ENCODE measurements around the gene ZSCAN12. TPM values are rescaled to one million over a fixed set of nuclear protein-coding genes. Genes with fewer than 3 reads are reported as not detected.

The ZSCAN12 gene
- total and polyA plus RNA-seq, 10 of the 15 experiments (the other 5 are each of a cell fraction or from before 2014, with no cell fraction given) = 1.2 to 12.2 (median 7.4) TPM

GRCh38 chr6:28371706-28372451, 27.7 kb downstream of the ZSCAN12 start (continued):
- no peak for TF ChIP-seq E2F8 (IDR thresholded peaks at IDR 0.05; ENCODE audit: low read depth, partially characterized antibody)
- TF ChIP-seq DPF2 (IDR thresholded peaks at IDR 0.05) = no peak
- 0 out of 2 replicates have a peak, but pooled peaks have one; percentile 17 for TF ChIP-seq NFIC (IDR thresholded peaks at IDR 0.05; ENCODE audit: low read depth, low read length)
- TF ChIP-seq MEF2B (IDR thresholded peaks at IDR 0.05; ENCODE audit: partially characterized antibody, poor library complexity, severe bottlenecking) = no peak
- no peak for TF ChIP-seq RFX5 (IDR thresholded peaks at IDR 0.05; ENCODE audit: low read depth, low read length)
- TF ChIP-seq ATF3 (IDR thresholded peaks at IDR 0.05; ENCODE audit: borderline replicate concordance, extremely low read depth, low read depth, low read length) = no peak
- TF ChIP-seq MLLT1 (IDR thresholded peaks at IDR 0.05) = no peak
- no peak for TF ChIP-seq POU2F2 (IDR thresholded peaks at IDR 0.05; ENCODE audit: borderline replicate concordance, low read depth, low read length)
- no peak for TF ChIP-seq ZBED1 (IDR thresholded peaks at IDR 0.05; ENCODE audit: borderline replicate concordance)
- peak; percentile 35 for TF ChIP-seq SKIL (IDR thresholded peaks at IDR 0.05; ENCODE audit: low read depth, poor library complexity, severe bottlenecking)
- TF ChIP-seq PAX8 (IDR thresholded peaks at IDR 0.05) = no peak
- TF ChIP-seq STAT1 (conservative IDR thresholded peaks at IDR 0.05) = no peak
- TF ChIP-seq CREM (IDR thresholded peaks at IDR 0.05; ENCODE audit: low read depth) = 0 out of 2 replicates have a peak, but pooled peaks have one; percentile 13
- no peak for TF ChIP-seq FOXM1 (IDR thresholded peaks at IDR 0.05; ENCODE audit: low read depth, low read length)
- no peak for TF ChIP-seq BMI1 (IDR thresholded peaks at IDR 0.05; ENCODE audit: borderline replicate concordance)
- TF ChIP-seq CEBPB (IDR thresholded peaks at IDR 0.05; ENCODE audit: borderline replicate concordance in 1 of 2, low read depth in 2 of 2, low read length in 2 of 2) = no peak
- TF ChIP-seq STAT3 (IDR thresholded peaks at IDR 0.05; ENCODE audit: low read depth, low read length) = no peak
- no peak for TF ChIP-seq HCFC1 (IDR thresholded peaks at IDR 0.05; ENCODE audit: low read length)
- no peak for TF ChIP-seq JUND (IDR thresholded peaks at IDR 0.05; ENCODE audit: low read depth, low read length)
- no peak for TF ChIP-seq EZH2 (IDR thresholded peaks at IDR 0.05; ENCODE audit: borderline replicate concordance, control insufficient read depth, low read depth, low read length)
- TF ChIP-seq ZNF384 (IDR thresholded peaks at IDR 0.05; ENCODE audit: borderline replicate concordance, low read depth, low read length) = peak; percentile 77

Data from GM12878 (cell line).